ENCODE data around the gene NEURL4. TPM values are rescaled to one million over a fixed set of nuclear protein-coding genes. Genes with fewer than 3 reads are reported as not detected.

NEURL4 gene
- total RNA-seq, 4 donors from 2014 or later: 9.7 to 18.7 (median 14.4) TPM

GRCh38 chr17:7296189-7296861 is 32.8 kb downstream of the NEURL4 start:
- intact Hi-C loops (cut with DNase I): no loop called here
- Histone ChIP-seq H3K27me3 (peaks cover 0 to 42% (median 0%) of the 10 kb centered on the region in 4 donors), H3K9me3 (no peaks in the 10 kb centered on the region), H3K27ac (peak overlapping the region; percentile 0 to 84 (median 24)), H3K4me3 (peak overlapping the region in 3 of 4 donors; percentile 21 to 50 (median 34)), H3K4me1 (peaks cover 32 to 56% (median 37%) of the 10 kb centered on the region in 3 donors), H3K36me3 (no peaks in the 10 kb centered on the region)
- DNase-seq: no peak
- TF ChIP-seq POLR2A (IDR thresholded peaks at IDR 0.05) (no peak), CTCF (IDR thresholded peaks at IDR 0.05) (peak; percentile 96 to 97 (median 96))
- WGBS, 2 donors: 6 to 11% methylated on average over 7 to 8 of the region's 51 CpGs

- intact Hi-C loops (cut with DNase I): no loop called here
- Histone ChIP-seq H3K4me1 (peaks cover 32 to 57% (median 37%) of the 10 kb centered on the region in 3 donors), H3K27me3 (peaks cover 0 to 50% (median 0%) of the 10 kb centered on the region in 4 donors), H3K9me3 (no peaks in the 10 kb centered on the region), H3K4me3 (peak overlapping the region in 3 of 4 donors; percentile 33 to 62 (median 46)), H3K27ac (peak overlapping the region; percentile 3 to 84 (median 64)), H3K36me3 (no peaks in the 10 kb centered on the region)
- no peak for DNase-seq
- 53 to 55% methylated on average over 31 to 35 of the region's 42 CpGs for whole genome bisulfite sequencing, 2 donors
- TF ChIP-seq CTCF (IDR thresholded peaks at IDR 0.05) (no peak), POLR2A (IDR thresholded peaks at IDR 0.05) (no peak)
Observed at GRCh38 chr17:7295230-7296180, 33.6 kb downstream of the NEURL4 start.

GRCh38 chr17:7294614-7295153 is 34.5 kb downstream of the NEURL4 start, which contains the start of gene YBX2:
Gene YBX2, minus strand, starts transcription at chr17:7294639. Its CDS starts 139 bp downstream, at chr17:7294500.
- DNase-seq: no peak
- peaks cover 0 to 58% (median 0%) of the 10 kb centered on the region in 4 donors for H3K27me3 ChIP-seq
- no peaks in the 10 kb centered on the region for H3K9me3 ChIP-seq
- intact Hi-C loops (cut with DNase I): no loop called here
- H3K4me3 ChIP-seq: peak within 1 kb of the TSS; percentile 12 to 62 (median 40)
- peak within 1 kb of the TSS; percentile 34 to 84 (median 67) for H3K27ac ChIP-seq
- no peak for TF ChIP-seq CTCF (IDR thresholded peaks at IDR 0.05)
- TF ChIP-seq POLR2A (IDR thresholded peaks at IDR 0.05): no peak
- H3K36me3 ChIP-seq: no peaks in the 10 kb centered on the region
- 0 to 17% methylated on average over 2 to 6 of the region's 57 CpGs for WGBS, 2 donors
- H3K4me1 ChIP-seq: peaks cover 32 to 57% (median 37%) of the 10 kb centered on the region in 3 donors

- peak overlapping the region; percentile 34 to 84 (median 67) for H3K27ac ChIP-seq
- H3K9me3 ChIP-seq: no peaks in the 10 kb centered on the region
- H3K27me3 ChIP-seq: peaks cover 0 to 63% (median 0%) of the 10 kb centered on the region in 4 donors
- no peaks in the 10 kb centered on the region for H3K36me3 ChIP-seq
- no peak for TF ChIP-seq POLR2A (IDR thresholded peaks at IDR 0.05)
- no peak for TF ChIP-seq CTCF (IDR thresholded peaks at IDR 0.05)
- peak overlapping the region; percentile 12 to 62 (median 40) for H3K4me3 ChIP-seq
- H3K4me1 ChIP-seq: peaks cover 32 to 57% (median 37%) of the 10 kb centered on the region in 3 donors
- 26 to 30% methylated on average over 2 to 8 of the region's 75 CpGs for WGBS, 2 donors
- DNase-seq: no peak
- intact Hi-C loops (cut with DNase I): no loop called here
Observed at GRCh38 chr17:7293816-7294613, 35.1 kb downstream of the NEURL4 start.

Data from esophagus squamous epithelium (tissue), 5 donors.